ENCODE data around the gene TIAM2.

TIAM2 gene

GRCh38 chr6:155026022-155026705, 31.0 kb downstream of the TIAM2 start:
- DNase-seq, result no peak

- DNase-seq, result no peak
Measured at GRCh38 chr6:155026706-155027045, 31.6 kb downstream of the TIAM2 start.

- no peak for DNase-seq
Measured at GRCh38 chr6:155030148-155030720, 35.1 kb downstream of the TIAM2 start.

GRCh38 chr6:155031091-155031490, 36.0 kb downstream of the TIAM2 start:
- DNase-seq, result no peak

- no peak for DNase-seq
Measured at GRCh38 chr6:155033021-155033791, 38.1 kb downstream of the TIAM2 start.

GRCh38 chr6:155036907-155037306, 41.8 kb downstream of the TIAM2 start:
- no peak for DNase-seq

- DNase-seq, result no peak
Measured at GRCh38 chr6:155038104-155038503, 43.0 kb downstream of the TIAM2 start.

- no peak for DNase-seq
Measured at GRCh38 chr6:155038527-155038926, 43.4 kb downstream of the TIAM2 start.

- no peak for DNase-seq
Measured at GRCh38 chr6:155039618-155040017, 44.5 kb downstream of the TIAM2 start.

- no peak for DNase-seq
Measured at GRCh38 chr6:155040154-155040553, 45.0 kb downstream of the TIAM2 start.

- no peak for DNase-seq
Measured at GRCh38 chr6:155040901-155041650, 46.0 kb downstream of the TIAM2 start.

- DNase-seq, result no peak
Measured at GRCh38 chr6:155041741-155042279, 46.7 kb downstream of the TIAM2 start.

- no peak for DNase-seq
Measured at GRCh38 chr6:155042983-155043382, 47.9 kb downstream of the TIAM2 start.

GRCh38 chr6:155045561-155046404, 50.7 kb downstream of the TIAM2 start:
- DNase-seq, result no peak

GRCh38 chr6:155047523-155047922, 52.4 kb downstream of the TIAM2 start:
- DNase-seq, result no peak

- peak; percentile 20 for DNase-seq
Measured at GRCh38 chr6:155050311-155050710, 55.2 kb downstream of the TIAM2 start.

GRCh38 chr6:155054491-155055250, 59.6 kb downstream of the TIAM2 start:
- DNase-seq, result no peak

GRCh38 chr6:155055729-155056128, 60.6 kb downstream of the TIAM2 start:
- no peak for DNase-seq

- no peak for DNase-seq
Measured at GRCh38 chr6:155056756-155057155, 61.6 kb downstream of the TIAM2 start.

- no peak for DNase-seq
Measured at GRCh38 chr6:155061381-155061780, 66.3 kb downstream of the TIAM2 start.

GRCh38 chr6:155062866-155063341, 67.8 kb downstream of the TIAM2 start:
- DNase-seq, result no peak

Data from CD4-positive, alpha-beta T cell treated with Interleukin-15 for 1 hour (primary cell).